ENCODE measurements around the gene LTBP4.
"Not testable (repeated sequence)": the region's sequence is repeated elsewhere in the genome, so short reads cannot be mapped to it uniquely, and the experiment has no call there.

LTBP4 gene

GRCh38 chr19:40632311-40633036 lies 31.3 kb downstream of the LTBP4 start:
- no peak for DNase-seq

- DNase-seq: no peak
These were observed 32.0 kb downstream of the LTBP4 start for GRCh38 chr19:40633207-40633606.

GRCh38 chr19:40638327-40638726 lies 37.2 kb downstream of the LTBP4 start:
- no peak for DNase-seq

- DNase-seq: no peak
These were observed 38.4 kb downstream of the LTBP4 start for GRCh38 chr19:40639638-40639982.

- DNase-seq: no peak
These were observed 39.6 kb downstream of the LTBP4 start for GRCh38 chr19:40640744-40641143.

GRCh38 chr19:40641281-40641680 lies 40.1 kb downstream of the LTBP4 start:
- DNase-seq: peak; percentile 78

GRCh38 chr19:40642051-40642706 lies 41.0 kb downstream of the LTBP4 start:
- no peak for DNase-seq

GRCh38 chr19:40642757-40643305 lies 41.7 kb downstream of the LTBP4 start:
- DNase-seq: no peak

GRCh38 chr19:40646743-40647254 lies 45.6 kb downstream of the LTBP4 start:
- no peak for DNase-seq

GRCh38 chr19:40649903-40650675 lies 48.9 kb downstream of the LTBP4 start:
- DNase-seq: not testable (repeated sequence)

- peak; percentile 58 for DNase-seq
These were observed 49.7 kb downstream of the LTBP4 start for GRCh38 chr19:40650749-40651305.

GRCh38 chr19:40652303-40652702 lies 51.1 kb downstream of the LTBP4 start:
- DNase-seq: not testable (repeated sequence)

GRCh38 chr19:40655684-40656083 lies 54.5 kb downstream of the LTBP4 start:
- not testable (repeated sequence) for DNase-seq

GRCh38 chr19:40658031-40658430 lies 56.9 kb downstream of the LTBP4 start:
- no peak for DNase-seq

GRCh38 chr19:40659116-40659515 lies 57.9 kb downstream of the LTBP4 start:
- DNase-seq: no peak

GRCh38 chr19:40659566-40659965 lies 58.4 kb downstream of the LTBP4 start:
- DNase-seq: no peak

GRCh38 chr19:40661616-40662015 lies 60.4 kb downstream of the LTBP4 start:
- no peak for DNase-seq

GRCh38 chr19:40662925-40663694 lies 61.9 kb downstream of the LTBP4 start:
- DNase-seq: peak; percentile 94

GRCh38 chr19:40663695-40664692 lies 62.8 kb downstream of the LTBP4 start:
- no peak for DNase-seq

GRCh38 chr19:40666803-40667438 lies 65.8 kb downstream of the LTBP4 start:
- no peak for DNase-seq
